ENCODE results near the gene GRM8. TPM values are rescaled to one million over a fixed set of nuclear protein-coding genes. Genes with fewer than 3 reads are reported as not detected.
A peak's percentile ranks its signal among the peaks of the same experiment; 100 is the strongest.

The GRM8 gene
- total RNA-seq, 1 experiment from 2014 or later, result not detected

GRCh38 chr7:126791306-126791705 is 461.4 kb downstream of the GRM8 start:
- DNase-seq (ENCODE audit: low read depth, low spot score) (no peak), ATAC-seq (no peak)
- CTCF ChIA-PET, result no interaction called here
- Histone ChIP-seq H3K27me3 (ENCODE audit: control insufficient read depth, insufficient read depth, low read length) (no peaks in the 10 kb centered on the region), H3K9me3 (ENCODE audit: control insufficient read depth, insufficient read depth, low read depth, low read length) (no peaks in the 10 kb centered on the region), H3K4me3 (ENCODE audit: low read depth in 2 of 2, low read length in 2 of 2) (no peak overlapping the region), H3K4me1 (ENCODE audit: control insufficient read depth, insufficient read depth, low read length) (no peaks in the 10 kb centered on the region), H3K27ac (ENCODE audit: low read length) (no peak overlapping the region), H3K36me3 (ENCODE audit: control insufficient read depth, insufficient read depth, low read length) (no peaks in the 10 kb centered on the region)
- POLR2A ChIA-PET, result no interaction called here
- intact Hi-C loops (cut with micrococcal nuclease; ENCODE audit: unreplicated experiment), result no loop called here
- BruUV-seq (replicated peaks), result no TSS peak
- in situ Hi-C loops (cut with HindIII; ENCODE audit: low pct_unique_long_range_greater_than_20kb, low sequenced_read_pairs), result no loop called here
- TF ChIP-seq SIN3A (IDR thresholded peaks at IDR 0.05; ENCODE audit: borderline replicate concordance, insufficient read depth, low read depth, low read length), result no peak
- TF ChIP-seq, protein P1, sequence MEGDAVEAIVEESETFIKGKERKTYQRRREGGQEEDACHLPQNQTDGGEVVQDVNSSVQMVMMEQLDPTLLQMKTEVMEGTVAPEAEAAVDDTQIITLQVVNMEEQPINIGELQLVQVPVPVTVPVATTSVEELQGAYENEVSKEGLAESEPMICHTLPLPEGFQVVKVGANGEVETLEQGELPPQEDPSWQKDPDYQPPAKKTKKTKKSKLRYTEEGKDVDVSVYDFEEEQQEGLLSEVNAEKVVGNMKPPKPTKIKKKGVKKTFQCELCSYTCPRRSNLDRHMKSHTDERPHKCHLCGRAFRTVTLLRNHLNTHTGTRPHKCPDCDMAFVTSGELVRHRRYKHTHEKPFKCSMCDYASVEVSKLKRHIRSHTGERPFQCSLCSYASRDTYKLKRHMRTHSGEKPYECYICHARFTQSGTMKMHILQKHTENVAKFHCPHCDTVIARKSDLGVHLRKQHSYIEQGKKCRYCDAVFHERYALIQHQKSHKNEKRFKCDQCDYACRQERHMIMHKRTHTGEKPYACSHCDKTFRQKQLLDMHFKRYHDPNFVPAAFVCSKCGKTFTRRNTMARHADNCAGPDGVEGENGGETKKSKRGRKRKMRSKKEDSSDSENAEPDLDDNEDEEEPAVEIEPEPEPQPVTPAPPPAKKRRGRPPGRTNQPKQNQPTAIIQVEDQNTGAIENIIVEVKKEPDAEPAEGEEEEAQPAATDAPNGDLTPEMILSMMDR (IDR thresholded peaks at IDR 0.05), result no peak
- no peak for TF ChIP-seq REST (IDR thresholded peaks at IDR 0.05; ENCODE audit: insufficient read depth in 1 of 2, low read depth in 2 of 2, low read length in 1 of 2)
- TF ChIP-seq TCF7L2 (IDR thresholded peaks at IDR 0.05; ENCODE audit: low read depth, low read length), result no peak
- no peak for TF ChIP-seq POLR2AphosphoS5 (IDR thresholded peaks at IDR 0.05; ENCODE audit: low read depth, low read length)

GRCh38 chr7:126790763-126791162 is 462.0 kb downstream of the GRM8 start:
- CTCF ChIA-PET, result no interaction called here

More at GRCh38 chr7:126790763-126791162, 462.0 kb downstream of the GRM8 start:
- no peaks in the 10 kb centered on the region for H3K4me1 ChIP-seq (ENCODE audit: control insufficient read depth, insufficient read depth, low read length)
- BruUV-seq (replicated peaks), result no TSS peak
- no peaks in the 10 kb centered on the region for H3K9me3 ChIP-seq (ENCODE audit: control insufficient read depth, insufficient read depth, low read depth, low read length)
- no peak overlapping the region for H3K4me3 ChIP-seq (ENCODE audit: low read depth in 2 of 2, low read length in 2 of 2)
- intact Hi-C loops (cut with micrococcal nuclease; ENCODE audit: unreplicated experiment), result no loop called here
- no peak for ATAC-seq
- TF ChIP-seq TCF7L2 (IDR thresholded peaks at IDR 0.05; ENCODE audit: low read depth, low read length), result no peak
- TF ChIP-seq, protein P1 (IDR thresholded peaks at IDR 0.05), result 0 out of 2 replicates have a peak, but pooled peaks have one; percentile 20
- H3K27ac ChIP-seq (ENCODE audit: low read length), result no peak overlapping the region
- no peak for DNase-seq (ENCODE audit: low read depth, low spot score)
- in situ Hi-C loops (cut with HindIII; ENCODE audit: low pct_unique_long_range_greater_than_20kb, low sequenced_read_pairs), result no loop called here
- POLR2A ChIA-PET, result no interaction called here
- no peaks in the 10 kb centered on the region for H3K27me3 ChIP-seq (ENCODE audit: control insufficient read depth, insufficient read depth, low read length)
- H3K36me3 ChIP-seq (ENCODE audit: control insufficient read depth, insufficient read depth, low read length), result no peaks in the 10 kb centered on the region
